Measurements from ENCODE around the gene EPHA3. TPM values are rescaled to one million over a fixed set of nuclear protein-coding genes. Genes with fewer than 3 reads are reported as not detected.

Gene EPHA3
- total and polyA plus RNA-seq, 10 of the 15 experiments (the other 5 are each of a cell fraction or from before 2014, with no cell fraction given) = 0.03 to 39.0 (median 0.07) TPM; not detected in 4

DNA sequence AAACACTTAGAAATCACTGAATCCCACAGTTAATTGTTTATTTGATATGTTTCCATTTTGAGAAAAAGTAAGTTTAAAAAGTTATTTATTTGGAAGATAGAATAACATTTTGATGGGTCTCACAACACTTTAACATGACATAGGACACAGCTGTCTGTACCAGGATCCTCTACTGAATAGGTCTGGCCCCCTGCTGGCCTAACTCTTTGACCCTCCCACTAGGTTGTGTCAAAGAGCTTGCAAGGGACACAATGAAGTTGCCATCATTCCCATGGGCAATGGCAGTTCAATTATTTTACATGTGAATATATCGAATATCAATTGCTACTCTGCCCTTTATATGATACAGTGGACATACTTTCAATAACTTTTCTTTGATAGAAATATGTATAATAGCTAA lies 138.9 kb downstream of the EPHA3 start:
- ChIA-PET RAD21 (ENCODE audit: unreplicated experiment) (no interaction called here), CTCF (interaction anchor here (1.3 kb wide), 1 partner anchor 845 kb away, joined by 4 read pairs; no protein-coding TSS in a partner anchor), SMC1A (ENCODE audit: uncharacterized antibody, unreplicated experiment) (interaction anchor here (0.6 to 1.7 kb wide), 4 partner anchors 21 to 845 kb away, joined by 3 to 6 read pairs (median 4); no protein-coding TSS in a partner anchor), POLR2A (no interaction called here)
- no peaks in the 10 kb centered on the region for H3K9me3 ChIP-seq (replicated peaks; ENCODE audit: control insufficient read depth, insufficient read depth, low read length)
- no peaks in the 10 kb centered on the region for H3K36me3 ChIP-seq (ENCODE audit: control insufficient read depth in 2 of 2, insufficient read depth in 2 of 2, low read length in 1 of 2)
- FAIRE-seq = no peak
- H4K20me1 ChIP-seq (ENCODE audit: control insufficient read depth, insufficient read depth) = no peaks in the 10 kb centered on the region
- no peak overlapping the region for H3K4me3 ChIP-seq
- TF ChIP-seq, protein P1, sequence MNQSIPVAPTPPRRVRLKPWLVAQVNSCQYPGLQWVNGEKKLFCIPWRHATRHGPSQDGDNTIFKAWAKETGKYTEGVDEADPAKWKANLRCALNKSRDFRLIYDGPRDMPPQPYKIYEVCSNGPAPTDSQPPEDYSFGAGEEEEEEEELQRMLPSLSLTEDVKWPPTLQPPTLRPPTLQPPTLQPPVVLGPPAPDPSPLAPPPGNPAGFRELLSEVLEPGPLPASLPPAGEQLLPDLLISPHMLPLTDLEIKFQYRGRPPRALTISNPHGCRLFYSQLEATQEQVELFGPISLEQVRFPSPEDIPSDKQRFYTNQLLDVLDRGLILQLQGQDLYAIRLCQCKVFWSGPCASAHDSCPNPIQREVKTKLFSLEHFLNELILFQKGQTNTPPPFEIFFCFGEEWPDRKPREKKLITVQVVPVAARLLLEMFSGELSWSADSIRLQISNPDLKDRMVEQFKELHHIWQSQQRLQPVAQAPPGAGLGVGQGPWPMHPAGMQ (IDR thresholded peaks at IDR 0.05; ENCODE audit: borderline replicate concordance) = no peak
- TF ChIP-seq, protein P2, sequence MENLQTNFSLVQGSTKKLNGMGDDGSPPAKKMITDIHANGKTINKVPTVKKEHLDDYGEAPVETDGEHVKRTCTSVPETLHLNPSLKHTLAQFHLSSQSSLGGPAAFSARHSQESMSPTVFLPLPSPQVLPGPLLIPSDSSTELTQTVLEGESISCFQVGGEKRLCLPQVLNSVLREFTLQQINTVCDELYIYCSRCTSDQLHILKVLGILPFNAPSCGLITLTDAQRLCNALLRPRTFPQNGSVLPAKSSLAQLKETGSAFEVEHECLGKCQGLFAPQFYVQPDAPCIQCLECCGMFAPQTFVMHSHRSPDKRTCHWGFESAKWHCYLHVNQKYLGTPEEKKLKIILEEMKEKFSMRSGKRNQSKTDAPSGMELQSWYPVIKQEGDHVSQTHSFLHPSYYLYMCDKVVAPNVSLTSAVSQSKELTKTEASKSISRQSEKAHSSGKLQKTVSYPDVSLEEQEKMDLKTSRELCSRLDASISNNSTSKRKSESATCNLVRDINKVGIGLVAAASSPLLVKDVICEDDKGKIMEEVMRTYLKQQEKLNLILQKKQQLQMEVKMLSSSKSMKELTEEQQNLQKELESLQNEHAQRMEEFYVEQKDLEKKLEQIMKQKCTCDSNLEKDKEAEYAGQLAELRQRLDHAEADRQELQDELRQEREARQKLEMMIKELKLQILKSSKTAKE (IDR thresholded peaks at IDR 0.05; ENCODE audit: low read depth, poor library complexity, severe bottlenecking) = no peak
- TF ChIP-seq STAT1 (conservative IDR thresholded peaks at IDR 0.05) = no peak
- TF ChIP-seq, protein P3, sequence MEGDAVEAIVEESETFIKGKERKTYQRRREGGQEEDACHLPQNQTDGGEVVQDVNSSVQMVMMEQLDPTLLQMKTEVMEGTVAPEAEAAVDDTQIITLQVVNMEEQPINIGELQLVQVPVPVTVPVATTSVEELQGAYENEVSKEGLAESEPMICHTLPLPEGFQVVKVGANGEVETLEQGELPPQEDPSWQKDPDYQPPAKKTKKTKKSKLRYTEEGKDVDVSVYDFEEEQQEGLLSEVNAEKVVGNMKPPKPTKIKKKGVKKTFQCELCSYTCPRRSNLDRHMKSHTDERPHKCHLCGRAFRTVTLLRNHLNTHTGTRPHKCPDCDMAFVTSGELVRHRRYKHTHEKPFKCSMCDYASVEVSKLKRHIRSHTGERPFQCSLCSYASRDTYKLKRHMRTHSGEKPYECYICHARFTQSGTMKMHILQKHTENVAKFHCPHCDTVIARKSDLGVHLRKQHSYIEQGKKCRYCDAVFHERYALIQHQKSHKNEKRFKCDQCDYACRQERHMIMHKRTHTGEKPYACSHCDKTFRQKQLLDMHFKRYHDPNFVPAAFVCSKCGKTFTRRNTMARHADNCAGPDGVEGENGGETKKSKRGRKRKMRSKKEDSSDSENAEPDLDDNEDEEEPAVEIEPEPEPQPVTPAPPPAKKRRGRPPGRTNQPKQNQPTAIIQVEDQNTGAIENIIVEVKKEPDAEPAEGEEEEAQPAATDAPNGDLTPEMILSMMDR (IDR thresholded peaks at IDR 0.05 in 2 of 3, conservative IDR thresholded peaks at IDR 0.05 in 1 of 3; ENCODE audit: control insufficient read depth in 2 of 3, extremely low read depth in 1 of 3, insufficient read depth in 1 of 3, low read depth in 3 of 3, low read length in 3 of 3) = 0 out of 6 replicates have a peak, but pooled peaks of 2 of the 3 experiments have one; percentile 4 to 5
- TF ChIP-seq RB1 (IDR thresholded peaks at IDR 0.05; ENCODE audit: borderline replicate concordance) = no peak
- TF ChIP-seq BACH1 (IDR thresholded peaks at IDR 0.05; ENCODE audit: borderline replicate concordance) = no peak
- TF ChIP-seq CBX5 (IDR thresholded peaks at IDR 0.05; ENCODE audit: low read depth) = no peak
- no peak for TF ChIP-seq NFYB (IDR thresholded peaks at IDR 0.05; ENCODE audit: insufficient read depth, low read depth, low read length)
- no peaks in the 10 kb centered on the region for H3K79me2 ChIP-seq (ENCODE audit: control insufficient read depth, insufficient read depth, low read length)
- H3K4me2 ChIP-seq (ENCODE audit: control insufficient read depth, insufficient read depth) = no peak overlapping the region
- in situ Hi-C loops (cut with MboI) = no loop called here
- no TSS peak for BruUV-seq (replicated peaks)
- no peaks in the 10 kb centered on the region for H3K4me1 ChIP-seq (ENCODE audit: control insufficient read depth, insufficient read depth, low read length)
- no peak overlapping the region for H3K9ac ChIP-seq (ENCODE audit: control insufficient read depth, insufficient read depth, low read length)
- WGBS (ENCODE audit: insufficient coverage, insufficient replicate concordance, low lambda C conversion rate, missing lambda C conversion rate) = 0% methylated on average over 1 of the region's 1 CpG
- DNase-seq (ENCODE audit: low read depth, low spot score) = no peak
- intact Hi-C loops (cut with micrococcal nuclease; ENCODE audit: unreplicated experiment) = no loop called here
- no peaks in the 10 kb centered on the region for H3K27me3 ChIP-seq (replicated peaks in 1 of 2; ENCODE audit: control insufficient read depth in 2 of 2, insufficient read depth in 2 of 2, low read length in 1 of 2)
- no peak overlapping the region for H3K27ac ChIP-seq (ENCODE audit: control insufficient read depth, insufficient read depth)
- no peak overlapping the region for H2AFZ ChIP-seq (ENCODE audit: control insufficient read depth, low read depth, low read length)
- ATAC-seq = 0 out of 3 replicates have a peak, but pooled peaks have one; percentile 48

Measured in GM12878 (cell line).